ENCODE measurements around the gene IL13RA1. TPM values are rescaled to one million over a fixed set of nuclear protein-coding genes. Genes with fewer than 3 reads are reported as not detected.
A peak's percentile ranks its signal among the peaks of the same experiment; 100 is the strongest.

The IL13RA1 gene
- total and polyA plus RNA-seq, 2 of the 13 experiments (the other 11 are each of a cell fraction or from before 2014, with no cell fraction given) = 56.6 to 73.5 TPM

GRCh38 chrX:118727686-118728339 is 407 bp downstream of the IL13RA1 start (continued):
- TF ChIP-seq PHF20 (CRISPR knock-in tag; IDR thresholded peaks at IDR 0.05) (0 out of 2 replicates have a peak, but pooled peaks have one; percentile 8), ZNF143 (CRISPR knock-in tag; IDR thresholded peaks at IDR 0.05) (no peak), HNF4A (CRISPR knock-in tag; IDR thresholded peaks at IDR 0.05) (no peak), RFXANK (CRISPR knock-in tag; IDR thresholded peaks at IDR 0.05) (no peak), NFE2 (CRISPR knock-in tag; IDR thresholded peaks at IDR 0.05) (no peak), FOXO1 (CRISPR knock-in tag; IDR thresholded peaks at IDR 0.05) (no peak), HNRNPL (IDR thresholded peaks at IDR 0.05; ENCODE audit: low read depth, low read length) (no peak), EP300 (IDR thresholded peaks at IDR 0.05; ENCODE audit: low read depth in 2 of 2, low read length in 2 of 2) (0 out of 4 replicates have a peak, but pooled peaks of 1 of the 2 experiments have one; percentile 15), EP300 (CRISPR knock-in tag; IDR thresholded peaks at IDR 0.05; ENCODE audit: borderline replicate concordance) (no peak), KDM4B (CRISPR knock-in tag; IDR thresholded peaks at IDR 0.05) (no peak), YY1 (IDR thresholded peaks at IDR 0.05; ENCODE audit: insufficient read depth, insufficient replicate concordance, low read depth, low read length) (no peak), ZMYM2 (CRISPR knock-in tag; IDR thresholded peaks at IDR 0.05) (no peak), RARA (CRISPR knock-in tag; IDR thresholded peaks at IDR 0.05) (no peak), ZNF382 (CRISPR knock-in tag; IDR thresholded peaks at IDR 0.05; ENCODE audit: borderline replicate concordance) (no peak), ZNF784 (CRISPR knock-in tag; IDR thresholded peaks at IDR 0.05; ENCODE audit: borderline replicate concordance) (no peak), ZFP90 (CRISPR knock-in tag; IDR thresholded peaks at IDR 0.05; ENCODE audit: borderline replicate concordance) (no peak), GABPA (IDR thresholded peaks at IDR 0.05; ENCODE audit: low read depth, low read length) (no peak), GABPA (CRISPR knock-in tag; IDR thresholded peaks at IDR 0.05; ENCODE audit: low read depth) (no peak), ZNF687 (CRISPR knock-in tag; IDR thresholded peaks at IDR 0.05) (peak; percentile 2; the same call in 1 of the 2 replicates), ONECUT2 (CRISPR knock-in tag; IDR thresholded peaks at IDR 0.05) (no peak), ZFY (CRISPR knock-in tag; IDR thresholded peaks at IDR 0.05) (peak; percentile 49), ZNF552 (CRISPR knock-in tag; IDR thresholded peaks at IDR 0.05; ENCODE audit: borderline replicate concordance) (no peak), SOX6 (IDR thresholded peaks at IDR 0.05) (no peak), SOX6 (CRISPR knock-in tag; IDR thresholded peaks at IDR 0.05) (no peak), ELF1 (CRISPR knock-in tag; IDR thresholded peaks at IDR 0.05) (no peak), TOPORS (CRISPR knock-in tag; IDR thresholded peaks at IDR 0.05) (no peak), ESRRA (CRISPR knock-in tag; IDR thresholded peaks at IDR 0.05; ENCODE audit: low read depth) (no peak), ZNF10 (CRISPR knock-in tag; IDR thresholded peaks at IDR 0.05; ENCODE audit: borderline replicate concordance, low read depth) (no peak)
